Measurements from ENCODE around the gene ABCC8.

The ABCC8 gene

GRCh38 chr11:17401841-17402240 is 74.8 kb downstream of the ABCC8 start:
- no peak for DNase-seq

- DNase-seq = no peak
Measured at GRCh38 chr11:17401316-17401715, 75.3 kb downstream of the ABCC8 start.

GRCh38 chr11:17400048-17400775 is 76.4 kb downstream of the ABCC8 start:
- no peak for DNase-seq

GRCh38 chr11:17399236-17399635 is 77.4 kb downstream of the ABCC8 start:
- no peak for DNase-seq

GRCh38 chr11:17397311-17398002 is 79.2 kb downstream of the ABCC8 start:
- DNase-seq = no peak

GRCh38 chr11:17396598-17397310 is 79.9 kb downstream of the ABCC8 start:
- no peak for DNase-seq

- DNase-seq = no peak
Measured at GRCh38 chr11:17395978-17396377, 80.7 kb downstream of the ABCC8 start.

GRCh38 chr11:17395554-17395961 is 81.1 kb downstream of the ABCC8 start:
- DNase-seq = no peak

GRCh38 chr11:17394743-17395390 is 81.8 kb downstream of the ABCC8 start:
- DNase-seq = no peak

GRCh38 chr11:17393472-17393871 is 83.2 kb downstream of the ABCC8 start:
- DNase-seq = no peak

- no peak for DNase-seq
Measured at GRCh38 chr11:17392872-17393271, 83.8 kb downstream of the ABCC8 start.

GRCh38 chr11:17391493-17392355 is 84.9 kb downstream of the ABCC8 start:
- DNase-seq = no peak

- no peak for DNase-seq
Measured at GRCh38 chr11:17389957-17390649, 86.5 kb downstream of the ABCC8 start.

GRCh38 chr11:17389211-17389956 is 87.3 kb downstream of the ABCC8 start:
- DNase-seq = peak; percentile 78

- no peak for DNase-seq
Measured at GRCh38 chr11:17388609-17389210, 87.9 kb downstream of the ABCC8 start, which contains the start of gene KCNJ11. Gene KCNJ11, minus strand, starts transcription at chr11:17388659. Its CDS starts 568 bp downstream, at chr11:17388091.

- DNase-seq = no peak
Measured at GRCh38 chr11:17387811-17388210, 88.8 kb downstream of the ABCC8 start.

GRCh38 chr11:17387254-17387653 is 89.4 kb downstream of the ABCC8 start:
- DNase-seq = no peak

- peak; percentile 46 for DNase-seq
Measured at GRCh38 chr11:17386331-17387084, 90.1 kb downstream of the ABCC8 start.

- no peak for DNase-seq
Measured at GRCh38 chr11:17385926-17386325, 90.7 kb downstream of the ABCC8 start.

- no peak for DNase-seq
Measured at GRCh38 chr11:17385492-17385891, 91.2 kb downstream of the ABCC8 start.
